Transverse colon (tissue), 3 donors: ENCODE measurements around the gene RAI1.

Experiments used
- CTCF ChIP-seq, 5 experiments: fragments of 200-600 bp in 3 of 5; fragments of 450-650 bp in 2 of 5; sonication (generic) in 3 of 5; IDR thresholded peaks; 1 replicate in 2 of 5; 2 replicates in 3 of 5; pipeline ENCODE4 v1.5.1; 2016 to 2017; ENCODE audit warnings: antibody characterized with exemption in 5 of 5, inconsistent platforms in 3 of 5, mild to moderate bottlenecking in 2 of 5, moderate library complexity in 1 of 5
- POLR2A ChIP-seq: fragments of 450-650 bp; IDR thresholded peaks from one replicate; pipeline ENCODE4 v1.6.1; 2016; ENCODE audit warnings: antibody characterized with exemption, mild to moderate bottlenecking, moderate library complexity

- TF ChIP-seq CTCF (IDR thresholded peaks at IDR 0.05) (no peak), POLR2A (no peak)
Measured at GRCh38 chr17:17719966-17720543, 38.8 kb downstream of the RAI1 start.
